GM12878 (cell line): ENCODE results near the gene RIOK1. TPM values are rescaled to one million over a fixed set of nuclear protein-coding genes. Genes with fewer than 3 reads are reported as not detected.

Source experiments
- ATAC-seq: fragments of 200-7000 bp; cut with Tn5 transposase; 3 replicates; pipeline ENCODE4 v1.9.1; 2020; ENCODE audit warnings: mild to moderate bottlenecking, moderate library complexity
- BruUV-seq: library from RNA; stranded (reverse); fragments of 400-500 nt; replicated peaks from 2 replicates; lab custom pipeline; 2021; lab: Mats Ljungman, UMichigan
- CTCF ChIA-PET: fragments of 300-600 bp; sonication (Branson Sonifier 250); formaldehyde crosslinking; extraction: SDS; loops from one replicate; lab custom pipeline; 2021; ENCODE audit warnings: inconsistent platforms; lab: Yijun Ruan, JAX
- POLR2A ChIA-PET: fragments of 350-600 bp; formaldehyde crosslinking; extraction: SDS; loops from one replicate; lab custom pipeline; 2021; ENCODE audit warnings: inconsistent platforms; lab: Charles Lee
- RAD21 ChIA-PET: fragments of 300-600 bp; sonication (Branson Sonifier 250); formaldehyde crosslinking; loops from one replicate; lab custom pipeline; 2023; ENCODE audit warnings: antibody characterized with exemption; ENCODE audit not compliant: unreplicated experiment; lab: Charles Lee
- SMC1A ChIA-PET: fragments of 300-600 bp; sonication (Branson Sonifier 250); formaldehyde crosslinking; loops from one replicate; lab custom pipeline; 2023; ENCODE audit not compliant: unreplicated experiment, uncharacterized antibody; lab: Charles Lee
- DNase-seq: peaks from one replicate; pipeline ENCODE4 v3.0.0-alpha.2; 2011; ENCODE audit warnings: low read depth, low spot score
- FAIRE-seq: peaks from 3 replicates; lab custom pipeline; 2011; peaks lifted over from hg19 to GRCh38; lab: Jason Lieb, UNC
- H2AFZ ChIP-seq: 2 replicates; pipeline ENCODE4 v1.6.0; 2011; ENCODE audit warnings: low read depth, low read length, control low read depth; ENCODE audit not compliant: control insufficient read depth
- H3K27ac ChIP-seq: 2 replicates; pipeline ENCODE4 v1.5.1; 2011; ENCODE audit warnings: control low read depth; ENCODE audit not compliant: control insufficient read depth, insufficient read depth
- H3K27me3 ChIP-seq, 2 experiments: replicated peaks in 1 of 2; 2 replicates each; pipeline versions ENCODE4 v1.6.0 to v1.6.1; 2011; ENCODE audit warnings: low read length in 1 of 2; ENCODE audit not compliant: control insufficient read depth in 2 of 2, insufficient read depth in 2 of 2
- H3K36me3 ChIP-seq, 2 experiments: 2 replicates each; pipeline ENCODE4 v1.5.1; 2011; ENCODE audit warnings: low read length in 1 of 2; ENCODE audit not compliant: control insufficient read depth in 2 of 2, insufficient read depth in 2 of 2
- H3K4me1 ChIP-seq: 2 replicates; pipeline ENCODE4 v1.6.1; 2011; ENCODE audit warnings: mild to moderate bottlenecking, low read length, moderate library complexity, mixed read lengths; ENCODE audit not compliant: control insufficient read depth, insufficient read depth
- H3K4me2 ChIP-seq: 2 replicates; pipeline ENCODE4 v1.6.0; 2011; ENCODE audit warnings: control low read depth; ENCODE audit not compliant: control insufficient read depth, insufficient read depth
- H3K4me3 ChIP-seq: fragments of 200-600 bp; sonication (generic); 2 replicates; pipeline ENCODE4 v1.5.1; 2016
- H3K79me2 ChIP-seq: 2 replicates; pipeline ENCODE4 v1.6.0; 2011; ENCODE audit warnings: low read length; ENCODE audit not compliant: control insufficient read depth, insufficient read depth
- H3K9ac ChIP-seq: 2 replicates; pipeline ENCODE4 v1.8.0; 2011; ENCODE audit warnings: low read length, control low read depth, mixed read lengths; ENCODE audit not compliant: control insufficient read depth, insufficient read depth
- H3K9me3 ChIP-seq: replicated peaks from 3 replicates; pipeline ENCODE4 v1.5.1; 2011; ENCODE audit warnings: mild to moderate bottlenecking, low read length; ENCODE audit not compliant: control insufficient read depth, insufficient read depth
- H4K20me1 ChIP-seq: 2 replicates; pipeline ENCODE4 v1.6.0; 2011; ENCODE audit not compliant: control insufficient read depth, insufficient read depth
- FOXM1 ChIP-seq: IDR thresholded peaks from 2 replicates; pipeline ENCODE4 v1.6.1; 2012; ENCODE audit warnings: low read depth, mild to moderate bottlenecking, inconsistent platforms, low read length, moderate library complexity
- MTA3 ChIP-seq: IDR thresholded peaks from 2 replicates; pipeline ENCODE4 v1.6.1; 2012; ENCODE audit warnings: low read length, inconsistent platforms, borderline replicate concordance
- NR2C2 ChIP-seq: IDR thresholded peaks from 2 replicates; pipeline ENCODE4 v1.6.1; 2011; ENCODE audit warnings: borderline replicate concordance, low read depth; ENCODE audit not compliant: control insufficient read depth, insufficient read length
- PKNOX1 ChIP-seq: fragments of 450-650 bp; IDR thresholded peaks from 2 replicates; pipeline ENCODE4 v1.6.1; 2016; ENCODE audit warnings: mild to moderate bottlenecking
- PML ChIP-seq: IDR thresholded peaks from 2 replicates; pipeline ENCODE4 v1.6.1; 2012; ENCODE audit warnings: low read length, inconsistent platforms
- POU2F2 ChIP-seq: IDR thresholded peaks from 3 replicates; pipeline ENCODE4 v1.6.1; 2011; ENCODE audit warnings: low read depth, mild to moderate bottlenecking, low read length, borderline replicate concordance
- RUNX3 ChIP-seq: IDR thresholded peaks from 2 replicates; pipeline ENCODE4 v1.6.1; 2012; ENCODE audit warnings: low read length, inconsistent platforms
- SIN3A ChIP-seq: IDR thresholded peaks from 2 replicates; pipeline ENCODE4 v1.6.1; 2012; ENCODE audit warnings: low read depth, low read length, improper control_type of control experiment
- SIX5 ChIP-seq: IDR thresholded peaks from 2 replicates; pipeline ENCODE4 v1.6.1; 2011; ENCODE audit warnings: mild to moderate bottlenecking, low read depth, low read length, moderate library complexity; ENCODE audit not compliant: severe bottlenecking
- SMAD1 ChIP-seq: fragments of 450-650 bp; IDR thresholded peaks from 2 replicates; pipeline ENCODE4 v1.6.1; 2018; ENCODE audit warnings: mild to moderate bottlenecking, low read depth; ENCODE audit not compliant: partially characterized antibody
- SPI1 ChIP-seq: IDR thresholded peaks from 2 replicates; pipeline ENCODE4 v1.6.1; 2011; ENCODE audit warnings: low read depth, mild to moderate bottlenecking, low read length, moderate library complexity, borderline replicate concordance; ENCODE audit not compliant: insufficient read depth
- TCF3 ChIP-seq: IDR thresholded peaks from 2 replicates; pipeline ENCODE4 v1.6.1; 2012; ENCODE audit warnings: low read depth, mild to moderate bottlenecking, low read length, borderline replicate concordance; ENCODE audit not compliant: insufficient read depth
- ZBTB11 ChIP-seq: fragments of 450-650 bp; formaldehyde crosslinking; IDR thresholded peaks from 2 replicates; pipeline ENCODE4 v1.5.0; 2022; ENCODE audit warnings: mild to moderate bottlenecking, missing genetic modification characterization
- ZNF274 ChIP-seq: IDR thresholded peaks from one replicate; pipeline ENCODE4 v1.8.0; 2011; ENCODE audit not compliant: insufficient read length, insufficient read depth
- WGBS: methylation state at CpG from one replicate; pipeline ENCODE4 v1.1.6; 2016; ENCODE audit warnings: low lambda C conversion rate; ENCODE audit not compliant: insufficient replicate concordance, insufficient coverage; ENCODE audit errors: missing lambda C conversion rate; 5-methylcytosine and 5-hydroxymethylcytosine counted together
- in situ Hi-C: fragments of 300-500 bp; cut with MboI; formaldehyde crosslinking; loops from 9 replicates; pipeline ENCODE4 v1.14.3; 2018; ENCODE audit warnings: mixed read lengths
- intact Hi-C: fragments of 100-400 bp; cut with micrococcal nuclease; formaldehyde crosslinking; loops from one replicate; pipeline ENCODE4 v1.14.2; 2022; ENCODE audit not compliant: unreplicated experiment
- polyA plus RNA-seq, 11 experiments: library from polyadenylated mRNA; depleted of rRNA in 4 of 11; unstranded in 6 of 11; stranded (reverse) in 5 of 11; fragments of >200 nt; fragmentation: Nextera tagmentation in 4 of 11; fragmentation: Illumina TruSeq in 1 of 11; extraction: Ambion mirVana in 4 of 11; extraction: Trizol in 1 of 11; gene quantifications; 1 replicate in 1 of 11; 2 replicates in 10 of 11; pipeline versions ENCODE4 v1.2.1 to v1.2.3, GENCODE V29; 2011 to 2016; ENCODE audit warnings: inconsistent platforms in 2 of 11, missing spikeins in 2 of 11, low read depth in 1 of 11
- total RNA-seq, 4 experiments: library from RNA; depleted of rRNA in 3 of 4; stranded (reverse); fragments of >200 nt in 3 of 4; fragmentation: Illumina TruSeq in 1 of 4; extraction: Trizol in 1 of 4; gene quantifications; 2 replicates each; pipeline versions ENCODE4 v1.2.1 to v1.2.3, GENCODE V29; 2013 to 2021

Gene RIOK1
- total and polyA plus RNA-seq, 10 of the 15 experiments (the other 5 are each of a cell fraction or from before 2014, with no cell fraction given): 16.1 to 44.6 (median 33.7) TPM

GRCh38 chr6:7406743-7407142 lies 17.1 kb downstream of the RIOK1 start:
- H3K79me2 ChIP-seq: no peaks in the 10 kb centered on the region
- H3K4me1 ChIP-seq: no peaks in the 10 kb centered on the region
- intact Hi-C loops (no loop called here), in situ Hi-C loops (no loop called here)
- RAD21 ChIA-PET: no interaction called here
- POLR2A ChIA-PET: no interaction called here
- no peak for DNase-seq
- no peak for FAIRE-seq
- WGBS: 97% methylated on average over 9 of the region's 9 CpGs
- H2AFZ ChIP-seq: no peak overlapping the region
- H3K27me3 ChIP-seq: no peaks in the 10 kb centered on the region
- H3K4me2 ChIP-seq: no peak overlapping the region
- H3K36me3 ChIP-seq: peaks cover 2 to 57% of the 10 kb centered on the region in 2 experiments
- no peaks in the 10 kb centered on the region for H3K9me3 ChIP-seq
- H3K9ac ChIP-seq: no peak overlapping the region
- no peaks in the 10 kb centered on the region for H4K20me1 ChIP-seq
- ATAC-seq: no peak
- SMC1A ChIA-PET: no interaction called here
- no TSS peak for BruUV-seq
- H3K4me3 ChIP-seq: no peak overlapping the region
- TF ChIP-seq ZNF274 (no peak), NR2C2 (no peak)
- CTCF ChIA-PET: no interaction called here
- H3K27ac ChIP-seq: no peak overlapping the region

- H3K4me1 ChIP-seq: no peaks in the 10 kb centered on the region
- ATAC-seq (no peak), FAIRE-seq (no peak), DNase-seq (no peak)
- intact Hi-C loops (no loop called here), in situ Hi-C loops (no loop called here)
- no peak overlapping the region for H3K4me2 ChIP-seq
- over 99% methylated on average over 6 of the region's 6 CpGs for WGBS
- no peak overlapping the region for H3K9ac ChIP-seq
- no peaks in the 10 kb centered on the region for H3K27me3 ChIP-seq
- ChIA-PET POLR2A (no interaction called here), CTCF (no interaction called here), SMC1A (interaction anchor here (0.6 to 1.5 kb wide), 3 partner anchors 13 to 40 kb away, joined by 3 to 4 read pairs (median 3); no protein-coding TSS in a partner anchor), RAD21 (no interaction called here)
- no peaks in the 10 kb centered on the region for H4K20me1 ChIP-seq
- no peak overlapping the region for H2AFZ ChIP-seq
- peaks cover 7 to 49% of the 10 kb centered on the region in 2 experiments for H3K36me3 ChIP-seq
- H3K4me3 ChIP-seq: no peak overlapping the region
- no TSS peak for BruUV-seq
- no peaks in the 10 kb centered on the region for H3K9me3 ChIP-seq
- H3K79me2 ChIP-seq: no peaks in the 10 kb centered on the region
- no peak overlapping the region for H3K27ac ChIP-seq
- no peak for TF ChIP-seq MTA3
- TF ChIP-seq PKNOX1: no peak
- no peak for TF ChIP-seq TCF3
- TF ChIP-seq FOXM1: no peak
- TF ChIP-seq ZBTB11 (CRISPR knock-in tag): no peak
- TF ChIP-seq PML: no peak
- no peak for TF ChIP-seq SPI1
- TF ChIP-seq SMAD1: no peak
- no peak for TF ChIP-seq SIN3A
- TF ChIP-seq POU2F2: no peak
- no peak for TF ChIP-seq RUNX3
- TF ChIP-seq SIX5: no peak
These were observed 20.1 kb downstream of the RIOK1 start for GRCh38 chr6:7409740-7410139.
